HG02623 (cell line): ENCODE results near the gene ZNF285.
"Not testable (repeated sequence)": the region's sequence is repeated elsewhere in the genome, so short reads cannot be mapped to it uniquely, and the experiment has no call there.

Source experiments
- ATAC-seq: cut with Tn5 transposase; IDR thresholded peaks from one replicate; pipeline ENCODE4 v1.9.1; 2021; ENCODE audit warnings: moderate library complexity; ENCODE audit not compliant: unreplicated experiment

ZNF285 gene

GRCh38 chr19:44401139-44402115, at the start of gene ZNF285:
Gene ZNF285 (minus strand): TSS chr19:44401608. CDS start chr19:44397213, 4,395 bp downstream.
- ATAC-seq, result no peak

DNA sequence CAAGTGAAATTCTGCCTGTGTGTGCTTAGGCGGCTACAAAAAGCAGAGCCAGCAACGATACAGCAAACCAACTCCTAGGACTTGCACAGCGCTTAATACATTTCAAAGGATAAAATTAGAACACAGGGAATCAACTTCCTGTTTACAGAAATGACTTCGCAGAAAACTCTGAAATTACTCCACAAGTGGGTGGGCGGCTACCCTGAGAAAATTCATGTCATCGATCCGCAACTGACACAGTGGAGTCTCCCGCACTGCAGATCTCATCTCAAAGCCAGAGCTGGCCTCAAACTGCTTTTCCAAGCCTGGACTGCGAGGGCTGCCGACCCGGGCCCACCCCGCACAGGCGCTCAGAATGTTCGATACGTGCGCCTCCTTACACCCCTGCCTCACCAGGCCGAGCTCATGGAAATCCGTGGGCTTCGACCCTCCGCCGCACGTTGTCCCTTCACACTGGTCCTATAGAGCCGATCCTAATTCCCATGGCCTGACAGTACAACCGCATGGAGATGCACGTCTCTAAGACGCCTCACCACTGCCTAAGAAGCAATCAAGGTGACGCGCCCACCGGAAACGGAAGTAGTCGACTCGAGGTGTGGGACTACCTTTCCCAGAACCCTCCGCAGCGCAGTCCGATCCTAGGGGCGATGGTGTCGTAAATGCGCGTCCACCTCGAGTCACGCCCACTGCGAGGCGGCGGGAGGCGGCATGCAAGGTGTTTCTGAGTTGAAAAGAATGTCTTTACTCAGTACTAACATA, 46.7 kb upstream of the ZNF285 start, which contains the start of gene ZNF229:
Gene ZNF229, minus strand, starts transcription at position 557 of the 759 bp plus-strand sequence. CDS start 5,625 bp downstream, outside the sequence.
- ATAC-seq, result no peak

- ATAC-seq, result no peak
Measured at GRCh38 chr19:44438441-44438840, 37.0 kb upstream of the ZNF285 start.

DNA sequence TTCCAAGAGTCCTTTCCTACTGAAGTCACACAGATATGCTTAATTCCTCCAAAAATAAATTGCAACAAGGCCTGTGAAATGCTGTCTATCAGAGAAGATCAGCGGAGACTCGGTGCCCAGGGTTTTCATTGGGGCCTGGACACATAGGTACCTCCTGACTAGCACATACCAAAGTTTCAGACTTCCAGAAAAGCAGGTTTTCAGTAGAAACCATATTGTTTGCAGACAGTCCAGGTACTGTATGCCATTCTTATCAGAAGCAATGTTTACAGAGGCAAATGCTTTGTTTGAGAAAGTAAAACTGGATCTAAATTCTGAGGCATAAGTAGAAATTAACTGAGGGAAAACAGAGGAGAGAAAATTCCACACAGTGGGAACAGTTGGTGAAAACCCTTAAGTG, 34.0 kb upstream of the ZNF285 start:
- no peak for ATAC-seq

- ATAC-seq, result no peak
Measured at GRCh38 chr19:44430956-44431355, 29.5 kb upstream of the ZNF285 start.

- not testable (repeated sequence) for ATAC-seq
Measured at GRCh38 chr19:44415553-44415952, 14.1 kb upstream of the ZNF285 start.

DNA sequence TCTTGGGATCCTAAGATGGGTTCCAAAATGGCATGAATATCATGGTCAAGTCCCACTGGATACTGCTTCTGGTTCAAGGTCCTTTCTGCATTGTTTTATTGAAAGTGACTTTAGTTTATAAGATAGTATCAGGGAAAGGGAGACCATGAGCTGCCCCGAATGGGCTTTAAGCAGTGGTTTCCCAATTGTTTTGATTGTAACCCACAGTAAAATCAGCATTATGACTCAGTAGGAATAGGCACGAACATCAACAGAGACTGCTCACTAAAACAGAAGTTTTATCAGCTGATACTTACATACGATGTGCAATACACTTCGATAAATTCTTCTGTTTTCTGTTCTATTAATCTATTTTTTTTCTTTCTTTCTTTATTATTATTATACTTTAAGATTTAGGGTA, 12.1 kb downstream of the ZNF285 start:
- not testable (repeated sequence) for ATAC-seq

GRCh38 chr19:44374789-44375188, 26.6 kb downstream of the ZNF285 start:
- ATAC-seq, result no peak

- no peak for ATAC-seq
Measured at GRCh38 chr19:44371815-44372480, 29.5 kb downstream of the ZNF285 start.

GRCh38 chr19:44367024-44367423, 34.4 kb downstream of the ZNF285 start:
- ATAC-seq, result no peak

DNA sequence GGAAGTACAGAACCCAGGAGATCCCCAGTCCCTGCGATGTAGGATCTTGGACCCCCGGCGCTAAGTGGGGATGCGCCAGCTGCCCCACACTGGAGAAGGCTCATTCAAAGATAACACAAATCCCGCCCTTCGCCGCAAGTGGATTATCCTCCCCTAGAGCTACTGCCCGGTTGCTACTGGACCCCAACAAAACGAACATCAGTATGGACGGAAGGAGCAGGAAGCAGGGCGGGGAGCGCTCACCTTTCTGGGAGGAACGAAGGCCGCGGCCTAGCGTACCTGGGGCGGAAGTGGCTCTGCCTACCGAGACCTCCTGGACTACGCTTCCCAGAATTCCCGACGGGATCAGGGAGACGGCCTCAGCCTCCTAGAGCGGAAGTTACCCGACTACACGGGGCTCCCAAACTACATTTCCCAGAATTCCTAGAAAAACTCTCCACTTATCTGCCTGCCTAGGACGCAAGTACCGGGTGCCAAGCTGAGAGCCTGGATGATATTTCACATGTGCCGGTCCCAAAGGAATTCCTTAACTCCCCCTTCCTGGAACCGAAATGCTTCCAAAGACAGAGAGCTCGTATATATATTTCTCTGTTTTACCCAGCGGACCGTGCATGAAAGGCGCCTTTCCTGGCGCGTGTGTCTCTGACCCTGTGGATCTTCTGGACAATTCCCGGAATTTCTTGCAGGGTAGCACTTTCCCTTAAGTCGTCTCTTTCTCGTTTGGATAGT, 44.9 kb downstream of the ZNF285 start, which contains the start of gene ZNF112:
Gene ZNF112, minus strand, starts transcription at position 298 of the 729 bp plus-strand sequence. CDS start 16,141 bp downstream, outside the sequence.
- ATAC-seq, result no peak

DNA sequence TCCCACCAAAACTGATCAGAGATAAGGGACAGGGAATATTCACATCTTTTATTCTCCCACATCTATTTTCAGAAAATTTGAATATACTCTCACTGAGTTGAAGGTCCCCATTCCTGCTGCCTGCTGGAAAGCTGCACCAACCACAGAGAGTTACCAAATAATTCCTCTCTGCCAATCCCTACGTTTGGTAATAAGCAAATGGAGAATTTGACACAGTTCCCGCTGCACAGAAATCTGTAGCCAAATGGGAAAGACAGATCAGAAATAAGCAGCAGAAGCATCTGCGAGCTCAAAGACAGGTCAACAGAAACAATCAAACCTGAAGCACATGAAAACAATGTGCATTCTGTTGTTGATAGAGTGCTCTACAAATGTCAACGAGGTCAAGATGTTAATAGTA, 54.9 kb downstream of the ZNF285 start:
- no peak for ATAC-seq

DNA sequence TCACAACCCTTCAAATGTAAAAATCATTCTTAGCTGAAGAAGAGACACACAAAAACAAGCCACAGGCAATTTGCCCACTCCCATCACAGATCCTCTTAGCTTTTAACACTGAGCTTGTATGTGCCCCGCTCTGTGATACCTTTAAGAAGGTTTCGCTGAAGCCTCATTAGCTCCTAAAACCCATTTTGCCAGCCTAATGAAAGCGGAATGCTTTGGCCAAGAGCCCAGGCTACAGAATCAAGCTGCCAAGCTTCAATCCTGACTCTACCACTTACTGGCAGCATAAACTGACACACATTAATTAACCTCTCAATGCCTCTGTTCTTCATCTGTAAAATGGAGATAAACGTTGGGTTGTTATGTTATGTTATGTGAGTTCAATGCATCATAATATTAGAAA, 55.4 kb downstream of the ZNF285 start:
- ATAC-seq, result no peak

DNA sequence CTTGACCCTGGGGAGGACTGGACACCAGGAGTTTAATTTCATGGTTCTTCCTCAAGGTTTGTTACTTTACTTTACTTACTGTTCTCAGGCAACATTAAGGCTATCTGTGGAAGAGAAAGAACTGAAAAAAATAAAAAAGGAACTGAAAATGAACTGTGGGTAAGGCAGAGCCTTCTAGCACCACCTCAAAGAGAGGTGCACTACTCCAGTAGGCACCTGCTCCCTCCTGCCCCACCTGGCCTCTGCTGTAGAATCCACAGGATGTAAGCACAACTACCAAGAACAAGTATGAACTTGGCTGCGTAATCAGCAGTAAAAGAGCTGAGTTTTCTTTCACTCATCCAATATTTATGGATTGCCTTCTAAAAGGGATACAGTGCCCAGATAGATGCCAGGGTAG, 57.2 kb downstream of the ZNF285 start:
- no peak for ATAC-seq

DNA sequence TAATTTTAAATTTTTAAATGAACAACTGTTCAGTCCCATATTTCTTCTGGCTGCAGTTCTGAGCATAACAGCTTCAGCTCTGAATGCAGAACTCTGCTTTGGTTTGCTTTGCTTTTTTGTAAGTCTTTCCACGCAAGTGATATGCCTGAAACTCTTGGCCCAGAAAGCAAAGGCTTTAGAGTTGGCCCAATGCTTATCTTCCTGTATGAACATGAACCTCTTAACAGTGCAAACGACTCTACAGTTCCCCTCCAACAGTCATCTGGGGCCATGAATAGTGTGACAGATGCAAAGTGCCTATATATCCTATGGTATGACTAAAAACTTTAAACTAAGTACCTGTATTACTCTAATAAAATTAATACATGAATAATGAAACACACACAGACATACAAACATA, 59.6 kb downstream of the ZNF285 start:
- no peak for ATAC-seq

DNA sequence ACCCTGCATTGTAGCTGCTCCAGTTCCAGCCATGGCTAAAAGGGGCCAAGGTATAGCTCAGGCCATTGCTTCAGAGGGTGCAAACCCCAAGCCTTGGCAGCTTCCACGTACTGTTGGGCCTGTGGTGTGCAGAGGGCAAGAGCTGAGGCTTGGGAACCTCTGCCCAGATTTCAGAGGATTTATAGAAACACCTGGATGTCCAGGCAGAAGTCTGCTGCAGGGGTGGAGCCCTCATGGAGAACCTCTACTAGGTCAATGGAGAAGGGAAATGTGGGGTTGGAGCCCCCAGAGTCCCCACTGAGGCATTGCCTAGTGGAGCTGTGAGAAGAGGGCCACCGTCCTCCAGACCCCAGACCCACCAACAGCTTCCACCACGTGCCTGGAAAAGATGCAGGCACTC, 66.8 kb downstream of the ZNF285 start:
- not testable (repeated sequence) for ATAC-seq
